ENCODE results near the gene SLC12A7.

DNA sequence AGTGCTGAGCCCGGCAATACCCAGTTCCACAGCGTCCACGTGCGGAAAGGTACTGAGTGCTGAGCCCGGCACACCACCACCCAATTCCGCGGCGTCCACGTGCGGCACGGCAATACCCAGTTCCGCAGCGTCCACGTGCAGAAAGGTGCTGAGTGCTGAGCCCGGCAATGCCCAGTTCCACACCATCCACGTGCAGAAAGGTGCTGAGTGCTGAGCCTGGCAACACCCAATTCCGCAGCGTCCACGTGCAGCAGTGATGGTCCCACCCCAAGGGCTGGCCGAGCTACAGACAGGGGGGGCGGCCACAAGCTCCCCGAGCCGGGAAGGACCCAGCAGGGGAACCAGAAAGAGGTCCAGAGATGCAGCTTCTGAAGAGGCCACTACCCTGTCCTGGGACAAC is 20.2 kb downstream of the SLC12A7 start:
- TF ChIP-seq POLR2A (IDR thresholded peaks at IDR 0.05; ENCODE audit: low read depth, low read length) = no peak
- no peak for TF ChIP-seq TAF1 (IDR thresholded peaks at IDR 0.05; ENCODE audit: borderline replicate concordance, low read depth, low read length)
